GM23338 (cell line): ENCODE data around the gene EYS. TPM values are rescaled to one million over a fixed set of nuclear protein-coding genes. Genes with fewer than 3 reads are reported as not detected.

Experiments used
- ATAC-seq: fragments of 200-7000 bp; cut with Tn5 transposase; 3 replicates; pipeline ENCODE4 v1.9.1; 2020
- DNase-seq: peaks from one replicate; pipeline ENCODE4 v3.0.0-alpha.2; 2015; ENCODE audit warnings: low spot score
- H2AFZ ChIP-seq: fragments of 200-600 bp; sonication (generic); 2 replicates; pipeline ENCODE4 v1.8.0; 2016; ENCODE audit warnings: antibody characterized with exemption, mild to moderate bottlenecking, moderate library complexity
- H3F3A ChIP-seq: fragments of 200-600 bp; sonication (generic); replicated peaks from 2 replicates; pipeline ENCODE4 v1.8.0; 2017; ENCODE audit warnings: antibody characterized with exemption, mixed run types, low read depth
- H3K27ac ChIP-seq: fragments of 200-600 bp; sonication (generic); 2 replicates; pipeline ENCODE4 v1.6.1; 2016; ENCODE audit warnings: low read depth
- H3K27me3 ChIP-seq: fragments of 200-600 bp; sonication (generic); 2 replicates; pipeline ENCODE4 v1.8.0; 2016; ENCODE audit warnings: mild to moderate bottlenecking, mixed run types, moderate library complexity; ENCODE audit not compliant: insufficient read depth
- H3K36me3 ChIP-seq: fragments of 200-600 bp; sonication (generic); 2 replicates; pipeline ENCODE4 v1.8.0; 2016; ENCODE audit warnings: mild to moderate bottlenecking; ENCODE audit not compliant: insufficient read depth
- H3K4me1 ChIP-seq: fragments of 200-600 bp; sonication (generic); 2 replicates; pipeline ENCODE4 v1.8.0; 2016; ENCODE audit warnings: mild to moderate bottlenecking, moderate library complexity; ENCODE audit not compliant: insufficient read depth
- H3K4me2 ChIP-seq: fragments of 200-600 bp; sonication (generic); 2 replicates; pipeline ENCODE4 v1.7.1; 2017; ENCODE audit warnings: mixed run types
- H3K4me3 ChIP-seq: fragments of 200-600 bp; sonication (generic); 2 replicates; pipeline ENCODE4 v1.6.1; 2016; ENCODE audit warnings: mixed run types
- H3K79me2 ChIP-seq: fragments of 200-600 bp; sonication (generic); replicated peaks from 2 replicates; pipeline ENCODE4 v1.8.0; 2017; ENCODE audit warnings: mild to moderate bottlenecking; ENCODE audit not compliant: insufficient read depth
- H3K9me2 ChIP-seq: fragments of 200-600 bp; sonication (generic); 2 replicates; pipeline ENCODE4 v1.8.0; 2017; ENCODE audit not compliant: insufficient read depth
- H4K20me1 ChIP-seq: fragments of 200-600 bp; sonication (generic); replicated peaks from 2 replicates; pipeline ENCODE4 v1.8.0; 2017; ENCODE audit warnings: mild to moderate bottlenecking; ENCODE audit not compliant: insufficient read depth
- H3K27ac Mint-ChIP-seq: 2 replicates; pipeline ENCODE4 v1.8.0; 2020; ENCODE audit warnings: inconsistent platforms, mild to moderate bottlenecking, moderate library complexity, mixed read lengths
- H3K27me3 Mint-ChIP-seq: 3 replicates; pipeline ENCODE4 v1.8.0; 2022; ENCODE audit warnings: low read depth, mild to moderate bottlenecking, moderate library complexity, mixed read lengths, inconsistent platforms; ENCODE audit not compliant: insufficient read depth, poor library complexity
- H3K36me3 Mint-ChIP-seq: 3 replicates; pipeline ENCODE4 v1.8.0; 2021; ENCODE audit warnings: low read depth, mild to moderate bottlenecking, inconsistent platforms, moderate library complexity, mixed read lengths
- H3K4me1 Mint-ChIP-seq: 3 replicates; pipeline ENCODE4 v1.8.0; 2020; ENCODE audit warnings: mild to moderate bottlenecking, inconsistent platforms, mixed read lengths
- H3K4me3 Mint-ChIP-seq: 3 replicates; pipeline ENCODE4 v1.8.0; 2021; ENCODE audit warnings: moderate library complexity, mild to moderate bottlenecking, inconsistent platforms, mixed read lengths
- H3K9me3 Mint-ChIP-seq: 3 replicates; pipeline ENCODE4 v1.8.0; 2020; ENCODE audit warnings: moderate library complexity, mild to moderate bottlenecking, inconsistent platforms, mixed read lengths
- CREB1 ChIP-seq: fragments of 250-450 bp; sonication (Bioruptor Pico); IDR thresholded peaks from 2 replicates; pipeline ENCODE4 v1.5.0; 2020; ENCODE audit warnings: low read depth, mild to moderate bottlenecking, moderate library complexity
- POLR2AphosphoS5 ChIP-seq: IDR thresholded peaks from 2 replicates; pipeline ENCODE4 v1.6.1; 2016; ENCODE audit warnings: antibody characterized with exemption, low read depth
- REST ChIP-seq: IDR thresholded peaks from one replicate; pipeline ENCODE4 v1.6.1; 2018; ENCODE audit warnings: antibody characterized with exemption; ENCODE audit not compliant: unreplicated experiment
- ZNF331 ChIP-seq: fragments of 250-450 bp; sonication (Bioruptor Pico); IDR thresholded peaks from 2 replicates; pipeline ENCODE4 v1.5.0; 2020; ENCODE audit warnings: low read depth, mild to moderate bottlenecking, moderate library complexity
- polyA plus RNA-seq: library from polyadenylated mRNA; unstranded; fragments of >200 nt; fragmentation: Nextera tagmentation; extraction: Ambion mirVana; gene quantifications from 2 replicates; pipeline ENCODE4 v1.2.1, GENCODE V29; 2016
- total RNA-seq: library from RNA; depleted of rRNA; stranded (reverse); fragments of >200 nt; shearing (Covaris generic); gene quantifications from 2 replicates; pipeline ENCODE4 v1.2.3, GENCODE V29; 2014
- TF ChIP-seq, protein P1 (sequence below): IDR thresholded peaks from 2 replicates; pipeline ENCODE4 v1.6.1; 2016; ENCODE audit warnings: antibody characterized with exemption
- TF ChIP-seq, protein P2 (sequence below): fragments of 250-450 bp; sonication (Bioruptor Pico); IDR thresholded peaks from 2 replicates; pipeline ENCODE4 v1.5.0; 2020; ENCODE audit warnings: mild to moderate bottlenecking, moderate library complexity

The EYS gene
- total and polyA plus RNA-seq, 2 experiments from 2014 or later = 0.38 to 0.52 TPM

- ATAC-seq (no peak), DNase-seq (no peak)
- TF ChIP-seq, protein P1, sequence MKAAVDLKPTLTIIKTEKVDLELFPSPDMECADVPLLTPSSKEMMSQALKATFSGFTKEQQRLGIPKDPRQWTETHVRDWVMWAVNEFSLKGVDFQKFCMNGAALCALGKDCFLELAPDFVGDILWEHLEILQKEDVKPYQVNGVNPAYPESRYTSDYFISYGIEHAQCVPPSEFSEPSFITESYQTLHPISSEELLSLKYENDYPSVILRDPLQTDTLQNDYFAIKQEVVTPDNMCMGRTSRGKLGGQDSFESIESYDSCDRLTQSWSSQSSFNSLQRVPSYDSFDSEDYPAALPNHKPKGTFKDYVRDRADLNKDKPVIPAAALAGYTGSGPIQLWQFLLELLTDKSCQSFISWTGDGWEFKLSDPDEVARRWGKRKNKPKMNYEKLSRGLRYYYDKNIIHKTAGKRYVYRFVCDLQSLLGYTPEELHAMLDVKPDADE = no peak
- no peak for TF ChIP-seq CREB1 (CRISPR knock-in tag)
- TF ChIP-seq POLR2AphosphoS5 = no peak
- TF ChIP-seq ZNF331 = no peak
- no peak for TF ChIP-seq REST
- TF ChIP-seq, protein P2, sequence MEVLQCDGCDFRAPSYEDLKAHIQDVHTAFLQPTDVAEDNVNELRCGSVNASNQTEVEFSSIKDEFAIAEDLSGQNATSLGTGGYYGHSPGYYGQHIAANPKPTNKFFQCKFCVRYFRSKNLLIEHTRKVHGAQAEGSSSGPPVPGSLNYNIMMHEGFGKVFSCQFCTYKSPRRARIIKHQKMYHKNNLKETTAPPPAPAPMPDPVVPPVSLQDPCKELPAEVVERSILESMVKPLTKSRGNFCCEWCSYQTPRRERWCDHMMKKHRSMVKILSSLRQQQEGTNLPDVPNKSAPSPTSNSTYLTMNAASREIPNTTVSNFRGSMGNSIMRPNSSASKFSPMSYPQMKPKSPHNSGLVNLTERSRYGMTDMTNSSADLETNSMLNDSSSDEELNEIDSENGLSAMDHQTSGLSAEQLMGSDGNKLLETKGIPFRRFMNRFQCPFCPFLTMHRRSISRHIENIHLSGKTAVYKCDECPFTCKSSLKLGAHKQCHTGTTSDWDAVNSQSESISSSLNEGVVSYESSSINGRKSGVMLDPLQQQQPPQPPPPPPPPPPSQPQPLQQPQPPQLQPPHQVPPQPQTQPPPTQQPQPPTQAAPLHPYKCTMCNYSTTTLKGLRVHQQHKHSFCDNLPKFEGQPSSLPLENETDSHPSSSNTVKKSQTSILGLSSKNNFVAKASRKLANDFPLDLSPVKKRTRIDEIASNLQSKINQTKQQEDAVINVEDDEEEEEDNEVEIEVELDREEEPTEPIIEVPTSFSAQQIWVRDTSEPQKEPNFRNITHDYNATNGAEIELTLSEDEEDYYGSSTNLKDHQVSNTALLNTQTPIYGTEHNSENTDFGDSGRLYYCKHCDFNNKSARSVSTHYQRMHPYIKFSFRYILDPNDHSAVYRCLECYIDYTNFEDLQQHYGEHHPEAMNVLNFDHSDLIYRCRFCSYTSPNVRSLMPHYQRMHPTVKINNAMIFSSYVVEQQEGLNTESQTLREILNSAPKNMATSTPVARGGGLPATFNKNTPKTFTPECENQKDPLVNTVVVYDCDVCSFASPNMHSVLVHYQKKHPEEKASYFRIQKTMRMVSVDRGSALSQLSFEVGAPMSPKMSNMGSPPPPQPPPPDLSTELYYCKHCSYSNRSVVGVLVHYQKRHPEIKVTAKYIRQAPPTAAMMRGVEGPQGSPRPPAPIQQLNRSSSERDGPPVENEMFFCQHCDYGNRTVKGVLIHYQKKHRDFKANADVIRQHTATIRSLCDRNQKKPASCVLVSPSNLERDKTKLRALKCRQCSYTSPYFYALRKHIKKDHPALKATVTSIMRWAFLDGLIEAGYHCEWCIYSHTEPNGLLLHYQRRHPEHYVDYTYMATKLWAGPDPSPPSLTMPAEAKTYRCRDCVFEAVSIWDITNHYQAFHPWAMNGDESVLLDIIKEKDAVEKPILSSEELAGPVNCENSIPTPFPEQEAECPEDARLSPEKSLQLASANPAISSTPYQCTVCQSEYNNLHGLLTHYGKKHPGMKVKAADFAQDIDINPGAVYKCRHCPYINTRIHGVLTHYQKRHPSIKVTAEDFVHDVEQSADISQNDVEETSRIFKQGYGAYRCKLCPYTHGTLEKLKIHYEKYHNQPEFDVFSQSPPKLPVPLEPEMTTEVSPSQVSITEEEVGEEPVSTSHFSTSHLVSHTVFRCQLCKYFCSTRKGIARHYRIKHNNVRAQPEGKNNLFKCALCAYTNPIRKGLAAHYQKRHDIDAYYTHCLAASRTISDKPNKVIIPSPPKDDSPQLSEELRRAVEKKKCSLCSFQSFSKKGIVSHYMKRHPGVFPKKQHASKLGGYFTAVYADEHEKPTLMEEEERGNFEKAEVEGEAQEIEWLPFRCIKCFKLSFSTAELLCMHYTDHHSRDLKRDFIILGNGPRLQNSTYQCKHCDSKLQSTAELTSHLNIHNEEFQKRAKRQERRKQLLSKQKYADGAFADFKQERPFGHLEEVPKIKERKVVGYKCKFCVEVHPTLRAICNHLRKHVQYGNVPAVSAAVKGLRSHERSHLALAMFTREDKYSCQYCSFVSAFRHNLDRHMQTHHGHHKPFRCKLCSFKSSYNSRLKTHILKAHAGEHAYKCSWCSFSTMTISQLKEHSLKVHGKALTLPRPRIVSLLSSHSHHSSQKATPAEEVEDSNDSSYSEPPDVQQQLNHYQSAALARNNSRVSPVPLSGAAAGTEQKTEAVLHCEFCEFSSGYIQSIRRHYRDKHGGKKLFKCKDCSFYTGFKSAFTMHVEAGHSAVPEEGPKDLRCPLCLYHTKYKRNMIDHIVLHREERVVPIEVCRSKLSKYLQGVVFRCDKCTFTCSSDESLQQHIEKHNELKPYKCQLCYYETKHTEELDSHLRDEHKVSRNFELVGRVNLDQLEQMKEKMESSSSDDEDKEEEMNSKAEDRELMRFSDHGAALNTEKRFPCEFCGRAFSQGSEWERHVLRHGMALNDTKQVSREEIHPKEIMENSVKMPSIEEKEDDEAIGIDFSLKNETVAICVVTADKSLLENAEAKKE (CRISPR knock-in tag) = no peak
- Histone ChIP-seq H3K4me1 (no peaks in the 10 kb centered on the region), H3K27ac (no peak overlapping the region), H3K36me3 (no peaks in the 10 kb centered on the region), H4K20me1 (no peaks in the 10 kb centered on the region), H3K9me2 (no peaks in the 10 kb centered on the region), H3F3A (no peaks in the 10 kb centered on the region), H3K27me3 (no peaks in the 10 kb centered on the region), H2AFZ (no peak overlapping the region), H3K4me2 (no peak overlapping the region), H3K4me3 (no peak overlapping the region), H3K79me2 (no peaks in the 10 kb centered on the region)
- Mint-ChIP-seq H3K9me3 (no peaks in the 10 kb centered on the region), H3K27me3 (no peaks in the 10 kb centered on the region), H3K36me3 (no peaks in the 10 kb centered on the region), H3K4me1 (no peaks in the 10 kb centered on the region), H3K4me3 (no peak overlapping the region), H3K27ac (no peak overlapping the region)
Measured at GRCh38 chr6:63998991-63999390, 1708.0 kb downstream of the EYS start.
